Gastrocnemius medialis (tissue), 4 donors: ENCODE results near the gene ESYT2.
"Not testable (repeated sequence)": the region's sequence is repeated elsewhere in the genome, so short reads cannot be mapped to it uniquely, and the experiment has no call there.

Source experiments
- POLR2A ChIP-seq, 2 donors: fragments of 450-650 bp; IDR thresholded peaks; one replicate each; pipeline ENCODE4 v1.6.1; 2017; ENCODE audit warnings: antibody characterized with exemption in 2 of 2, mild to moderate bottlenecking in 2 of 2, moderate library complexity in 2 of 2
- TF ChIP-seq, protein P1 (sequence below), 5 experiments: fragments of 450-650 bp in 3 of 5; fragments of 200-600 bp in 2 of 5; sonication (generic) in 2 of 5; IDR thresholded peaks in 4 of 5; conservative IDR thresholded peaks in 1 of 5; 1 replicate in 4 of 5; 2 replicates in 1 of 5; pipeline ENCODE4 v1.5.1; 2016 to 2019; ENCODE audit warnings: antibody characterized with exemption in 5 of 5, mild to moderate bottlenecking in 3 of 5, moderate library complexity in 3 of 5

DNA sequence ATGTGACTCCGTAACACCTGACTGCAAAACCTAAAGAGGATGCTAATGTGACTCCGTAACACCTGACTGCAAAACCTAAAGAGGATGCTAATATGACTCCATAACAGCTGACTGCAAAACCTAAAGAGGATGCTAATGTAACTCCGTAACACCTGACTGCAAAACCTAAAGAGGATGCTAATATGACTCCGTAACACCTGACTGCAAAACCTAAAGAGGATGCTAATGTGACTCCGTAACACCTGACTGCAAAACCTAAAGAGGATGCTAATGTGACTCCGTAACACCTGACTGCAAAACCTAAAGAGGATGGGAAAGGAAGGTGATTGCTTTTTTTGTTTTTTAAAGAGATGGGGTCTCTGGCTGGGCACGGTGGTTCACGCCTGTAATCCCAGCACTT is 9.9 kb upstream of the ESYT2 start:
- TF ChIP-seq, protein P1, sequence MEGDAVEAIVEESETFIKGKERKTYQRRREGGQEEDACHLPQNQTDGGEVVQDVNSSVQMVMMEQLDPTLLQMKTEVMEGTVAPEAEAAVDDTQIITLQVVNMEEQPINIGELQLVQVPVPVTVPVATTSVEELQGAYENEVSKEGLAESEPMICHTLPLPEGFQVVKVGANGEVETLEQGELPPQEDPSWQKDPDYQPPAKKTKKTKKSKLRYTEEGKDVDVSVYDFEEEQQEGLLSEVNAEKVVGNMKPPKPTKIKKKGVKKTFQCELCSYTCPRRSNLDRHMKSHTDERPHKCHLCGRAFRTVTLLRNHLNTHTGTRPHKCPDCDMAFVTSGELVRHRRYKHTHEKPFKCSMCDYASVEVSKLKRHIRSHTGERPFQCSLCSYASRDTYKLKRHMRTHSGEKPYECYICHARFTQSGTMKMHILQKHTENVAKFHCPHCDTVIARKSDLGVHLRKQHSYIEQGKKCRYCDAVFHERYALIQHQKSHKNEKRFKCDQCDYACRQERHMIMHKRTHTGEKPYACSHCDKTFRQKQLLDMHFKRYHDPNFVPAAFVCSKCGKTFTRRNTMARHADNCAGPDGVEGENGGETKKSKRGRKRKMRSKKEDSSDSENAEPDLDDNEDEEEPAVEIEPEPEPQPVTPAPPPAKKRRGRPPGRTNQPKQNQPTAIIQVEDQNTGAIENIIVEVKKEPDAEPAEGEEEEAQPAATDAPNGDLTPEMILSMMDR (IDR thresholded peaks at IDR 0.05 in 4 of 5, conservative IDR thresholded peaks at IDR 0.05 in 1 of 5), result not testable (repeated sequence)
- TF ChIP-seq POLR2A (IDR thresholded peaks at IDR 0.05), result not testable (repeated sequence)
